NB4 (cell line): ENCODE measurements around the gene AKR1C2.

Experiments
- MYC ChIP-seq: IDR thresholded peaks from 2 replicates; pipeline ENCODE4 v1.6.1; 2011; ENCODE audit warnings: low read depth, low read length
- POLR2A ChIP-seq: IDR thresholded peaks from 2 replicates; pipeline ENCODE4 v1.6.1; 2011; ENCODE audit warnings: mild to moderate bottlenecking; ENCODE audit not compliant: insufficient read length; ENCODE audit errors: extremely low read depth
- TF ChIP-seq, protein P1 (sequence below): IDR thresholded peaks from one replicate; pipeline ENCODE4 v1.5.1; 2012; ENCODE audit warnings: low read depth, low read length

DNA sequence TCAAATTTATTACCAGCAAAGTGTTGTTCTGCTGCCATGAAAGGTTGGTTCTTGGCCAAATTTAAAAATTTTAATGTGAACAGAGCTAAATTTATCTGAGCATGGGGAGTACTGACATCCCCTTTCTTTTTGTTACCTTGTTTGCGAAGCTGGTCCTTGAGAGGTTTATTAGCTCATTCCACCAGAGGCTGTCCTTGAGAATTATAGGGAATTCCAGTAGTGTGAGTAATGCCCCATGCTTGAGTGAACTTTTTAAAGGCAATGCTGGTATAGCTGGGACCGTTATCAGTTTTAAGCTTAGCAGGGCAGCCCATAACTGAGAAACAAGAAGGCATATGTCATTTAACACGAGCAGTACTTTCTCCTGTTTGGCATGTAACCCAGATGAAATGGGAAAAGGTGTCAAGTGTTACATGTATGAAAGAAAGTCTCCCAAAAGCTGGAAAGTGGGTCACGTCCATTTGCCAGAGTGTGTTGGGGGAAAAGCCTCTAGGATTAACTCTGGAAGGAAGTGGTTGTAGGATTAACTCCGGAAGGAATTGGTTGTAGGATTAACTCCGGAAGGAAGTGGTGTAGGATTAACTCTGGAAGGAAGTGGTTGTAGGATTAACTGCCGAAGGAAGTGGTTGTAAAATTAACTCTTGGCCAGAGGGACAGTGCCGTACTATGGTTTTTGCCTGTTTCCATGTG lies 37.3 kb upstream of the AKR1C2 start:
- TF ChIP-seq, protein P1, sequence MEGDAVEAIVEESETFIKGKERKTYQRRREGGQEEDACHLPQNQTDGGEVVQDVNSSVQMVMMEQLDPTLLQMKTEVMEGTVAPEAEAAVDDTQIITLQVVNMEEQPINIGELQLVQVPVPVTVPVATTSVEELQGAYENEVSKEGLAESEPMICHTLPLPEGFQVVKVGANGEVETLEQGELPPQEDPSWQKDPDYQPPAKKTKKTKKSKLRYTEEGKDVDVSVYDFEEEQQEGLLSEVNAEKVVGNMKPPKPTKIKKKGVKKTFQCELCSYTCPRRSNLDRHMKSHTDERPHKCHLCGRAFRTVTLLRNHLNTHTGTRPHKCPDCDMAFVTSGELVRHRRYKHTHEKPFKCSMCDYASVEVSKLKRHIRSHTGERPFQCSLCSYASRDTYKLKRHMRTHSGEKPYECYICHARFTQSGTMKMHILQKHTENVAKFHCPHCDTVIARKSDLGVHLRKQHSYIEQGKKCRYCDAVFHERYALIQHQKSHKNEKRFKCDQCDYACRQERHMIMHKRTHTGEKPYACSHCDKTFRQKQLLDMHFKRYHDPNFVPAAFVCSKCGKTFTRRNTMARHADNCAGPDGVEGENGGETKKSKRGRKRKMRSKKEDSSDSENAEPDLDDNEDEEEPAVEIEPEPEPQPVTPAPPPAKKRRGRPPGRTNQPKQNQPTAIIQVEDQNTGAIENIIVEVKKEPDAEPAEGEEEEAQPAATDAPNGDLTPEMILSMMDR, result no peak
- TF ChIP-seq MYC (no peak), POLR2A (no peak)
